ENCODE data around the gene CHCHD6.

Gene CHCHD6

GRCh38 chr3:126927846-126928245, 223.8 kb downstream of the CHCHD6 start:
- DNase-seq, result peak in 1 of 10 donors; percentile 54
- intact Hi-C loops (cut with DNase I), result no loop called here

- DNase-seq, result no peak
- intact Hi-C loops (cut with DNase I), result no loop called here
Measured at GRCh38 chr3:126928921-126929474, 225.0 kb downstream of the CHCHD6 start.

- intact Hi-C loops (cut with DNase I), result no loop called here
- peak in 1 of 10 donors; percentile 58 for DNase-seq
Measured at GRCh38 chr3:126930936-126931600, 227.0 kb downstream of the CHCHD6 start.

GRCh38 chr3:126931806-126932187, 227.8 kb downstream of the CHCHD6 start:
- intact Hi-C loops (cut with DNase I), result no loop called here
- peak in 1 of 10 donors; percentile 43 for DNase-seq

- intact Hi-C loops (cut with DNase I), result no loop called here
- DNase-seq, result peak in 1 of 10 donors; percentile 46
Measured at GRCh38 chr3:126932188-126932931, 228.3 kb downstream of the CHCHD6 start.

GRCh38 chr3:126934031-126934531, 230.0 kb downstream of the CHCHD6 start:
- peak in 1 of 10 donors; percentile 66 for DNase-seq
- intact Hi-C loops (cut with DNase I), result no loop called here

- intact Hi-C loops (cut with DNase I), result no loop called here
- no peak for DNase-seq
Measured at GRCh38 chr3:126934991-126935390, 231.0 kb downstream of the CHCHD6 start.

GRCh38 chr3:126935756-126936509, 231.9 kb downstream of the CHCHD6 start:
- intact Hi-C loops (cut with DNase I), result no loop called here
- no peak for DNase-seq

GRCh38 chr3:126936853-126937425, 232.9 kb downstream of the CHCHD6 start:
- intact Hi-C loops (cut with DNase I), result no loop called here
- no peak for DNase-seq

- DNase-seq, result no peak
- intact Hi-C loops (cut with DNase I), result no loop called here
Measured at GRCh38 chr3:126937533-126937932, 233.5 kb downstream of the CHCHD6 start.

- intact Hi-C loops (cut with DNase I), result no loop called here
- DNase-seq, result peak in 2 of 10 donors; percentile 67 to 82
Measured at GRCh38 chr3:126937973-126938372, 233.9 kb downstream of the CHCHD6 start.

GRCh38 chr3:126938520-126939337, 234.7 kb downstream of the CHCHD6 start:
- intact Hi-C loops (cut with DNase I), result no loop called here
- DNase-seq, result peak in 1 of 10 donors; percentile 45

GRCh38 chr3:126939338-126939718, 235.3 kb downstream of the CHCHD6 start:
- DNase-seq, result peak in 4 of 10 donors; percentile 41 to 92 (median 71)
- intact Hi-C loops (cut with DNase I), result no loop called here

- DNase-seq, result no peak
- intact Hi-C loops (cut with DNase I), result no loop called here
Measured at GRCh38 chr3:126939733-126940132, 235.7 kb downstream of the CHCHD6 start.

- intact Hi-C loops (cut with DNase I), result no loop called here
Measured at GRCh38 chr3:126941721-126942270, 237.8 kb downstream of the CHCHD6 start.

GRCh38 chr3:126944089-126944965, 240.3 kb downstream of the CHCHD6 start:
- intact Hi-C loops (cut with DNase I), result no loop called here
- DNase-seq, result peak in 1 of 10 donors; percentile 64

More at GRCh38 chr3:126941721-126942270, 237.8 kb downstream of the CHCHD6 start:
- DNase-seq, result no peak

GRCh38 chr3:126945171-126945721, 241.2 kb downstream of the CHCHD6 start:
- DNase-seq, result peak in 1 of 10 donors; percentile 60
- intact Hi-C loops (cut with DNase I), result no loop called here

GRCh38 chr3:126945891-126946290, 241.9 kb downstream of the CHCHD6 start:
- peak in 2 of 10 donors; percentile 2 to 43 for DNase-seq

More at GRCh38 chr3:126945891-126946290, 241.9 kb downstream of the CHCHD6 start:
- intact Hi-C loops (cut with DNase I), result no loop called here

Measured in posterior cingulate gyrus (tissue), 11 donors.